GM15510 (cell line): ENCODE measurements around the gene PLCB1.

ENCODE experiments used
- POLR2A ChIP-seq: IDR thresholded peaks from 3 replicates; pipeline ENCODE4 v1.6.1; 2011; ENCODE audit warnings: borderline replicate concordance; ENCODE audit not compliant: insufficient read length; ENCODE audit errors: extremely low read depth

The PLCB1 gene

DNA sequence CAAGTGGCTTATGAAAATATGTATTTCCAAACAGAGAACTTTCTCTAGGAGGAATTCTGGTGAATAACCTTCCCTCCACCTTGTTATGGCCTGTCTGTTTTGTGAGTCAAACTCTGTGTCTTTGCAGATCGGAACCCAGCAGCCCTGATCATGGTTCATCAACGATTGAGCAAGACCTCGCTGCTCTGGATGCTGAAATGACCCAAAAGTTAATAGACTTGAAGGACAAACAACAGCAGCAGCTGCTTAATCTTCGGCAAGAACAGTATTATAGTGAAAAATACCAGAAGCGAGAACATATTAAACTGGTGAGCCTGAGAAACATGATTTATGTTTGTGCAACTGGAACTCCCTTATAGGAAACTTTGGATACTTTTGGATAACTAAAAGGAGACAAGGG lies 642.3 kb downstream of the PLCB1 start:
- no peak for TF ChIP-seq POLR2A

DNA sequence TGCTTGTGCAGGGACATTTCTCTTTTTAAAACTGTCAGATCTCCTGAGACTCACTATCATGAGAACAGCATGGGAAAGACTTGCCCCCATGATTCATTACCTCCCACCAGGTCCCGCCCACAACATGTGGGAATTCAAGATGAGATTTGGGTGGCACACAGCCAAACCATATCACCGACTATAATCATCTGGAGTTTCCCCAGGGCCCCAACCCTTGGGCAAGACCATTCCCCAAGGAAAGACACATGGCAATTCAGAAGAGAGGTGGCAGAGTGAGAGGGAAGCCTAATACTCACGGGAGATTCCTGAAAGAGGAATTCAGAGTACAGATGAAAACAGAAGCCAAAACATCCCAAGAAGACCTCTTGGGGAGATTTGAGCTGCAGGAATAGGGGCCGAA lies 645.8 kb downstream of the PLCB1 start:
- TF ChIP-seq POLR2A, result no peak

DNA sequence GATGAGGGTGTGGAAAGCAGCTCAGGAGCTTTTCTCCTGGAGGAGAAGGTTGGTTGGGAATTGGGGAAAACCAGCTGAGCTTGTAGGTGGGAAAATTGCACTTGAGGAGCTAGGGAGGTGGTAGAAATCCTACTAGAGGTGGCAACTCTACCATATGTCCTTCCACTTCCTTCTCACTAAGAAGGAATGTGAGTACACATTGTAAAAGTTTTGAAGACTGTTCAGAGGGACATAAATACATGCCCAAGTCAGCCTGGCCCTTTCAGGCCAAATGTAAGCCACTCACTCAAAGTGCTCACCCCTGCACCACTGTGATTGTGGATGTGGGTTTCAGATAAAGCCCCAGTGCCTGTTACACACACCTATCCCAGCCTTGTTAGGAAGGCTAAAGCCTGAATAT lies 646.3 kb downstream of the PLCB1 start:
- no peak for TF ChIP-seq POLR2A

DNA sequence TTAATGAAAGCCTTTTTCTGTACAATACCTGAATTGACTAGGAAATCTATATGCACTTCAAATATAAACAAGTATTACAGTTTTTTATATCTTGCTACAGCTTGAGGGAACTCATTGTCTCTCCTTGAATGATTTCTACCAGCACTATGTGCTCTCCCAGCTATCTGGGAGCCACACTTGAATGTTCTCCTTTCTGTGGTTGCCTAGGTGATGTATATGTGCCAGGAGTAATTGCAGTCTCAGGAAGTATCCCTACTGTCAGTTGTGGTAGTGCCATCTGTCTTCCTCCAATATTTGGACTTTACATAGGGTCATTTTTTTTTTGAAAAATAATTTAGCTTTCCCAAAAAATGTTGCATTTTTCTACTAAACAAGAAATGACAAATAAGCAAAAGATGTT lies 648.8 kb downstream of the PLCB1 start:
- no peak for TF ChIP-seq POLR2A

DNA sequence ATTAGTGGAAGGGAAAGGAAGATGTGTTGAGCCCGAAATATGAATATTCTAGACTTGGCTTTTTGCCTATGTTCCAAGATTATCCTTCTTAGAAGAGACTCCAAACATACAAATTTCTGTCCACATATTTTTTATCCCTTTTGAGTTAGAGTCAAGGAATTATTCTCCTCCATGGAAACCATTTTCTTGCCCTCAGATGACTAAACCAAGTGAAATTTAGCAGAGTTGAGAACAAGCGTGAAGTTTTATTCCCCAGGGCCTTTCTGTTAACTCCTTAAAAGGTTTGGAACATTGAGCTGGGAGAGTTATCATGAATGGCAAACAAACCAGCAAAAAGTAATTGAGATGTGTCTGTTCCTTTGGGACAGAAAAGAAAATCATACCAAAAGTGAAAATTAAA lies 650.7 kb downstream of the PLCB1 start:
- TF ChIP-seq POLR2A, result no peak

DNA sequence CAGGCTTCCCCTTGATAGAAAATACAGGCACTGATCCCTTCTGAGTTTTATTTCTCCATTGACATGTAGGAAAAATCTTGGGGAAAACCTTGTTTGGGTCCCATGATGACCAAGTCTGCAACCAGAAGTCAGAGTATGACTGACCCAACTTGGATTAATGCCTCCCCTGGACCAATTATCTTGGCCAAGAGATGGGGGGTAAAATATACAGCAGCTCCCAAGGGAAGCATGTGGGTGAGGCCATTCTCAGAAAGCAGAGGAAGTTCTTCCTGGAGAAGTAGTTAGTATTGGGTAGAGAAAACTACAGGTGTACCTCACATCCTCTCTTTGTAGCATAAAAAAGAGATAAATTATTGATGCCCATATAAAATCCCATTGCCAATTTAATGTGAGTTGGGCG lies 651.7 kb downstream of the PLCB1 start:
- TF ChIP-seq POLR2A, result no peak

DNA sequence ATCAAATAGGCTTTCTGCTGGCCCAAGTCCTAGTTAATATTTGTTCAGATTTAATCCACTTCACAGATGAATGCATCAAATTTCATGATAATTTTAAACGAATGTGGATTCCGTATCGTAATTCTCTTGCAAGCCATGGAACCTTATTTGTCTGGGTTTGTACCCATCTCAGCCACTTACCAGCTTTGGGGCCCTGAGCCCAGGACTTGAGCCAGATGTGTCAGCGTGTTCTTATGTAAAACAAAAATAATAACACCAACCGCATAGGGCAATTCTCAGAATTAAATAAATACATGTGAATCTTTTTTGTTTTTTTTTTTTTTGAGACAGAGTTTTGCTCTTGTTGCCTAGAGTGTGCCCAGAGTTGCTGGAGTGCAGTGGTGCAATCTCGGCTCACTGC lies 654.3 kb downstream of the PLCB1 start:
- no peak for TF ChIP-seq POLR2A

DNA sequence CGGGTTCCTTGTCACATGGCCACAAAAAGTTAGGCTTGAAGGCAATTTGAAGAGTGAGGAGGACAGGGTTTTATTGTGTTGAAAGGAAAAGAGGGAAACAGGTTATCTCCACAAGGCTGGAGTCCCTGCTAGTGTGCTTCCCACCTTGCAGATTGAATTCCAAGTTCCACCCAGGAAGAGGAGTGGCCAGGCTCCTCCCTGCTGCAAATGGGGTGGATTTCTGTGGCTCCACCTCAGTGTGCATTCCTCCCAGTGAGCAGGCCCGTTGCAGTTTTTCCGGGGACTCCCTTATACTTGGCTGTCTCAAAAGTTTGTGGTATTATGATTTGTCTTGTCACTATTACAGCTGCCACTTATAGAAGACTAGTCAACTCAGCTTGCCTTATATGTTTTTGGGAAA lies 655.0 kb downstream of the PLCB1 start:
- TF ChIP-seq POLR2A, result no peak

DNA sequence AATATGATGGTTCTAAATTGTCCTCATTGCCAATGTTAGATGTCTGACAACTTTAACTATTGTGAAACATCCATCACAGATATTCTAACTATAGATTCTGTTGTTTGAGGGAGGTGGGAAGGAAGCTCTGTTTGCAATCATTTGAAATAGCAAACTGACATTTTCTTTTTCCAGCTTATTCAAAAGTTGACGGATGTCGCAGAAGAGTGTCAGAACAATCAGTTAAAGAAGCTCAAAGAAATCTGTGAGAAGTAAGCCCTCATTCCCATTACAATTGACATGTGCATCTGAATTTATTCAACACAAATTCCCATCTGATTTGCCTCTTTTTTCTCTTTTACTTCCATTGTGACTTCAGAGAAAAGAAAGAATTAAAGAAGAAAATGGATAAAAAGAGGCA lies 656.2 kb downstream of the PLCB1 start:
- TF ChIP-seq POLR2A, result no peak

DNA sequence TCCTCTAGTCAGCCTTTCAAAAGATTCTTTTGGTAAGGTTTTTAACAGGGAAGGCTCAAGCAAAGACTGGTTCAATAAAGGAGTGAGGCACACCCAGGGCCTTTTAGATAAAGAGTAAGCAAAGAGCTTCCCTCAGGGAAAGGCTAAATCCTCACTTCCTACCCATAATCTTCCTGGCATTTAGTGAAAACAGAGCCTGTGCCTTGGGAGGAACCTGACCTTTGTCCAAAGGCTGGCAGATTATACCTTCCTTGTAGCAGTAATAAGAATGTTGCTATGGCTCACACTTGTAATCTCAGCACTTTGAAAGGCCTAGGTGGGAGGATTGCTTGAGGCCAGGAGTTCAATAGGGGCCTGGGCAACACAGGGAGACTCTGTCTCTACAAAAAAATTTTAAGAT lies 656.8 kb downstream of the PLCB1 start:
- TF ChIP-seq POLR2A, result no peak

DNA sequence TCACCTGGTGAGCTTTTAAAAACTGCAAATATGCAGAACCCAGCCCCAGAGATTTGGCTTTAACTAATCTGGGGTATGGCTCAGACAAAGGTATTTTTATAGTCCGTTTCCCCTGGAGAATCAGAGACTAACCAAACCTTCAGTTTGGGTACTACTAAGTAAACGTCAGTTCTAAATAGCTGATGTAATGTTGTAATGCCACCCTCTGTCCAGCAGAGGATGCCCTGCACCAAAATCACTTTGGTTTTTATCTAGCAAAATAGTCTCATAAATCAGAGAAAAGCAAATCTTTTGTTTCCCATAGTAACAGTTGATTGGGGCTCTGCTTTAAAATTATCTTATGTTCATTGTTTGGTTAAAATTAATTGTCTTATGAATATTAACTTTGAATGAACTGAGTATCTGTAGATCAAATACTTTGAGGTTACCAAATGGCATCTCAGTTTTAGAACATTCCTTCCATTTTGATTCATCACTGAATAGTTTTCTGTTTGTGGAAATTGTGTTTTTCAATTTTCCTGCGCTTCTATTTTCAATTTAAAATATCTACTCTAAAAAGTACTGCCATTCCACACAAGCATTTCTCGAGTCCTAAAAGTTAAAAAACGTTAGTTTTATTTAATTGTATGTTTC lies 658.5 kb downstream of the PLCB1 start:
- no peak for TF ChIP-seq POLR2A

DNA sequence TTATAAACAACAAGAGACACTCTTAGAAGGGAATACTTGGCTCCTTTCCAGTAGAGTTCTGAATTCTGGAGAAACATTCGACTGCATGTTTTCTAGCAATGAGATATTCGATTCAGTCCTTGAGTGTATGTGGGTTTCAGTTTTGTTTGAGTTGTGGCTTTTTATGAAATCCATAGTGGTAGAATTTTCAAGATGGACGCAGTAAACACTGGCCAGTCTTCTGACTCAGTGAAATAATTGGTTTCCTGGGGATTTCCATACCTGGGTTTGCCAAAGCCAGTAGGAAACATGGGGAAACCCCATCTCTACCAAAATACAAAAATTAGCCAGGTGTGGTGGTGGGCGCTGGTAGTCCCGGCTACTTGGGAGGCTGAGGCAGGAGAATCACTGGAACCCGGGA lies 663.3 kb downstream of the PLCB1 start:
- TF ChIP-seq POLR2A, result no peak

DNA sequence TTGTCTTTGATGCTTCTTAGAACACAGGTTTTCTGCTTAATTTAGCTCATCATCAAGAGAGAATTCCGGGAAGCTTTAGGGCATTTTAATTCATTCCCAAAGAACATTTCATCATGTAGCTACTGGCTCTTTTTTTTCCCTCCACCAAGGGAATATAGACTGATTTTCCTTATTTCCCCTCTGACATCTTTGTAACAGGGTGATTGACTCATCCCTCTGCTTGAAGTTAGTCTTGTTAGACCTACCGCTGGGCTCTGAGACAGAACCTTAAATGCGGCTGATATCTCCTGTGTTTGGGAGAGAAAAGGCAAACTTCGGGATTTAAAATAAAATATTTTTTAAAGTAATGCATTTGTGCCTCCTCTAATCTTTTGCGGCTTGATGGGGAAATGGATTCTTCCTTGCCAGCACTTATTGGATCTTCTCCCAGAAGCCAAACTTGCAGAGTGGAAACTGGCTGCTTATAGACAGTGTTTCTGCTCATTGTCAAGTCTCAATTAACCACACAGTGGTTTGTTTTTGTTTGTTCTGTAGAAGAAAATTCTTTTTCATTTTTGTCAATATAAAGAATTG lies 664.1 kb downstream of the PLCB1 start:
- no peak for TF ChIP-seq POLR2A

DNA sequence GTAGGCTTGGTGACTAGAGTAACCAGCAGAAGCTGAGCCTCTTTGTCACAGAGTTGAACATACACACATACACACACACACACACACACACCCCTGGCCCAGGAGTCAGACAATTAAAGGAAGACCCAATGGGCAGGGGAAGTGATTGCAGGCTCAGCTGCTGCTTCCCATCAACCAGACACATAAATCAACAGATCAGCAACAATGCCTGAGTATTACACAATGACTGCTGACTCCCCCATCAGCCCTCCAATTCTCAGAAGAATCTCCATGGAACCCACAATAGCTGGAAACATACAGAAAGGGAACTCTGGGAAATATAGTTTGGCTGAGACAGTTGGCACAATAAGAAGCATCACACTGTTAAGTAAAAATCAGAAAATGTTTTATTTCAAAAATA lies 666.4 kb downstream of the PLCB1 start:
- TF ChIP-seq POLR2A, result no peak

DNA sequence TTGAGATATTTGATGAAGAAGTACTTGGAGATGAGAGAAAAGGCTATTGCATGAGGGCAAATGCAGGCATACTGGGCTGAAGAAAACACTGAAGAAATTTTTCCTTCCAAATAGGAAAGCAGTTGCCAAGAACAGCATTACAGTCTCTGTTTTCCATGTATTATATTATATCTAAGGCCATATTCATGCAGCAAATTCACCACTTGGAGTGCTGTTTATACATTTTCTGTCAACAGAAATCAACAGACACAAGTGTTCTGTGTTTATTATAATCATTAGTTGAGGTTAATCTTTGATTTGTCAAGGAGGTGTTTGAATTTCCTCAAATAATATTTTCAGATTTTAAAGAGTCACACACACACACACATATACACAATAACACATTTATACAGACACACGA lies 668.0 kb downstream of the PLCB1 start:
- TF ChIP-seq POLR2A, result no peak

DNA sequence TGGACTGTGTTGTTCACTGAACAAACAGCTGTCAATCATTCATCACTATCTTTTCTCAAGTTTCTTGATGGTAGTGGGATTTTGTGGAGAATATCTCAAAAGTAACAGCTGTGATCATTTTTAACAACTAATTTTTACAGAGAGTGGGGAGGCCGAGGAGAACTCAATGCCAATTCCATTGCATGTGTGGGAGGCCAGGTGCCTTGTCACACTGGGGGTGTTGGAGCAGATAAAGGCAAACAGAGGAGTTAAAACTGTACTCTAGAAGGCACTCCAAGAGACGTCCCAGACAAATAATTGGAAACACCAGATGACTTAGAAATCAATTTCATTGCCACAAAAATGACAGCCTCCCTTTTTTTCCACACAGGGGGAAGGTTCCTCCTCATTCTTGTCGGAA lies 669.6 kb downstream of the PLCB1 start:
- no peak for TF ChIP-seq POLR2A

DNA sequence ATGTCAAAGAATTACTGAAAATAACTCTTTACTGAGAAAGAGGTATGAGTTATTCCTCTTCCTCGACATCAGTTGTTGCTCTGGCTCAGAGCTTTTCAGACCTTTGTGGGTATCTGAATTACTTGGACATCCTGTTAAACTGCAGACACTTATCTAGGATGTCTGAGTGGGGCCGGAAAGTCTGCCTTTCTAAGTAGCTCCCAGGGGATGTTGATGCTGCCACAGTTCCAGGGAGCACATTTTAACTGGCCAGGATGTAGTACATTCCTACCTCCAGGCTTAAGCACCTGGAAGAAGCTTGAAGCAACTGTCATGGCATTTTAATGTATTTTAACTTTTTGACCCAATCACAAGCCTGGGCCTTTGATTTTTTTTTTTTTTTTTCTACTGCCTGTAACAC lies 671.0 kb downstream of the PLCB1 start:
- TF ChIP-seq POLR2A, result no peak
